ENCODE results near the gene PRKAB2. TPM values are rescaled to one million over a fixed set of nuclear protein-coding genes. Genes with fewer than 3 reads are reported as not detected.

Gene PRKAB2
- total and polyA plus RNA-seq, 2 of the 13 experiments (the other 11 are each of a cell fraction or from before 2014, with no cell fraction given): 44.0 to 118 TPM

DNA sequence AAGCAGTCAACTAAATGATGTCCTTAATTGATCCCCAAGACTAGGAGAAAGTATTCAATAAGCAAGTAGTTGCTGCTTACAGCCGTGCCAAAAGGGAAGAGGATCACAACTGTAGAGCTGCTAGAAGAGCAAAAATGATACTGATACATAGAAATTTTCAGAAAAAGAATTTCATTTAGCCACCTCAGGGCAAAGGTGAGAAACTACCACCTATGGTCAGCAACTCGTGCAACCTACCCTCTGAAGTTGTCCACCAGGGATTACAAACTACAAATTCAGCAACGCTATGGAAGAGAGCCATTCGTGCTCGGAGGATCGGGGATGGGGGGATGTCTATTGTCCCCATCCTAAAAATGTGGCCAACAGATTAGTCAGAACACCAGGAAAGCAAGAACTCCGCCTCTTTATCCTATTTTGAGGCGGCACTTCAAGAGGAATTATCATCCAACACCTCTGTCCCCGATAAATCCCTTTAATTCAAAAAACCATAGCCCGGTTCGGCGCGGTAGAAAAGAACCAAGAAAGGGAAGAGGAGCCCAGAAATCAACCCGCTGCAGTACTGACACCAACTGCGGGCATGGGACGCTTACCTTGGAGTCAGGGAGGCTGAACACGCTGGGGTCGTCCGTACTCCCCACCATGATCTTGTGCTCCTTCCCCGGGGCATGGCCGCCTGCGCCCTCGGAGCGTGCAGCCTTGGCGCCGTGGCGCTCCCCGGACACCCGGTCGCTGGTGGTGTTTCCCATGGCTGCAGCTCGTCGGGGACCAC is 687 bp downstream of the PRKAB2 start (continued):
- TF ChIP-seq, protein P1, sequence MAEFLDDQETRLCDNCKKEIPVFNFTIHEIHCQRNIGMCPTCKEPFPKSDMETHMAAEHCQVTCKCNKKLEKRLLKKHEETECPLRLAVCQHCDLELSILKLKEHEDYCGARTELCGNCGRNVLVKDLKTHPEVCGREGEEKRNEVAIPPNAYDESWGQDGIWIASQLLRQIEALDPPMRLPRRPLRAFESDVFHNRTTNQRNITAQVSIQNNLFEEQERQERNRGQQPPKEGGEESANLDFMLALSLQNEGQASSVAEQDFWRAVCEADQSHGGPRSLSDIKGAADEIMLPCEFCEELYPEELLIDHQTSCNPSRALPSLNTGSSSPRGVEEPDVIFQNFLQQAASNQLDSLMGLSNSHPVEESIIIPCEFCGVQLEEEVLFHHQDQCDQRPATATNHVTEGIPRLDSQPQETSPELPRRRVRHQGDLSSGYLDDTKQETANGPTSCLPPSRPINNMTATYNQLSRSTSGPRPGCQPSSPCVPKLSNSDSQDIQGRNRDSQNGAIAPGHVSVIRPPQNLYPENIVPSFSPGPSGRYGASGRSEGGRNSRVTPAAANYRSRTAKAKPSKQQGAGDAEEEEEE (CRISPR knock-in tag; IDR thresholded peaks at IDR 0.05; ENCODE audit: borderline replicate concordance): no peak
- TF ChIP-seq, protein P2, sequence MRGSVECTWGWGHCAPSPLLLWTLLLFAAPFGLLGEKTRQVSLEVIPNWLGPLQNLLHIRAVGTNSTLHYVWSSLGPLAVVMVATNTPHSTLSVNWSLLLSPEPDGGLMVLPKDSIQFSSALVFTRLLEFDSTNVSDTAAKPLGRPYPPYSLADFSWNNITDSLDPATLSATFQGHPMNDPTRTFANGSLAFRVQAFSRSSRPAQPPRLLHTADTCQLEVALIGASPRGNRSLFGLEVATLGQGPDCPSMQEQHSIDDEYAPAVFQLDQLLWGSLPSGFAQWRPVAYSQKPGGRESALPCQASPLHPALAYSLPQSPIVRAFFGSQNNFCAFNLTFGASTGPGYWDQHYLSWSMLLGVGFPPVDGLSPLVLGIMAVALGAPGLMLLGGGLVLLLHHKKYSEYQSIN (CRISPR knock-in tag; IDR thresholded peaks at IDR 0.05; ENCODE audit: borderline replicate concordance): no peak
- no peak for TF ChIP-seq ZNF225 (CRISPR knock-in tag; IDR thresholded peaks at IDR 0.05)
- TF ChIP-seq TGIF2 (CRISPR knock-in tag; IDR thresholded peaks at IDR 0.05): no peak
- TF ChIP-seq, protein P3, sequence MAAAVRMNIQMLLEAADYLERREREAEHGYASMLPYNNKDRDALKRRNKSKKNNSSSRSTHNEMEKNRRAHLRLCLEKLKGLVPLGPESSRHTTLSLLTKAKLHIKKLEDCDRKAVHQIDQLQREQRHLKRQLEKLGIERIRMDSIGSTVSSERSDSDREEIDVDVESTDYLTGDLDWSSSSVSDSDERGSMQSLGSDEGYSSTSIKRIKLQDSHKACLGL (CRISPR knock-in tag; IDR thresholded peaks at IDR 0.05): peak; percentile 67; the same call in 1 of the 2 replicates
- TF ChIP-seq RFXAP (CRISPR knock-in tag; IDR thresholded peaks at IDR 0.05; ENCODE audit: borderline replicate concordance): peak; percentile 26; the same call in 1 of the 2 replicates
- no peak for TF ChIP-seq BATF2 (CRISPR knock-in tag; IDR thresholded peaks at IDR 0.05)
- TF ChIP-seq BRCA1 (CRISPR knock-in tag; IDR thresholded peaks at IDR 0.05): peak; percentile 79
- TF ChIP-seq POLR2G (IDR thresholded peaks at IDR 0.05; ENCODE audit: low read depth, low read length): 0 out of 2 replicates have a peak, but pooled peaks have one; percentile 17
- TF ChIP-seq ZNF879 (CRISPR knock-in tag; IDR thresholded peaks at IDR 0.05): 0 out of 2 replicates have a peak, but pooled peaks have one; percentile 57
- TF ChIP-seq MED1 (CRISPR knock-in tag; IDR thresholded peaks at IDR 0.05): no peak
- no peak for TF ChIP-seq MXD4 (CRISPR knock-in tag; IDR thresholded peaks at IDR 0.05)
- peak; percentile 76 for TF ChIP-seq NFAT5 (CRISPR knock-in tag; IDR thresholded peaks at IDR 0.05)
- TF ChIP-seq CENPX (CRISPR knock-in tag; IDR thresholded peaks at IDR 0.05): no peak
- 0 out of 2 replicates have a peak, but pooled peaks have one; percentile 9 for TF ChIP-seq SIN3A (IDR thresholded peaks at IDR 0.05; ENCODE audit: borderline replicate concordance, low read depth, low read length)
- 0 out of 2 replicates have a peak, but pooled peaks have one; percentile 48 for TF ChIP-seq ZNF678 (CRISPR knock-in tag; IDR thresholded peaks at IDR 0.05)
- TF ChIP-seq ZNF136 (CRISPR knock-in tag; IDR thresholded peaks at IDR 0.05; ENCODE audit: low read depth): 0 out of 2 replicates have a peak, but pooled peaks have one; percentile 20
